B cell (primary cell): ENCODE results near the gene MRPL1.

Source experiments
- EZH2 ChIP-seq: IDR thresholded peaks from 2 replicates; pipeline ENCODE4 v1.6.1; 2012; ENCODE audit warnings: borderline replicate concordance, low read depth, mild to moderate bottlenecking, moderate library complexity, low read length; ENCODE audit not compliant: insufficient read depth, poor library complexity, severe bottlenecking
- TF ChIP-seq, protein P1 (sequence below): fragments of 200-600 bp; IDR thresholded peaks from one replicate; pipeline ENCODE4 v1.8.0; 2022; ENCODE audit warnings: antibody characterized with exemption, mild to moderate bottlenecking

DNA sequence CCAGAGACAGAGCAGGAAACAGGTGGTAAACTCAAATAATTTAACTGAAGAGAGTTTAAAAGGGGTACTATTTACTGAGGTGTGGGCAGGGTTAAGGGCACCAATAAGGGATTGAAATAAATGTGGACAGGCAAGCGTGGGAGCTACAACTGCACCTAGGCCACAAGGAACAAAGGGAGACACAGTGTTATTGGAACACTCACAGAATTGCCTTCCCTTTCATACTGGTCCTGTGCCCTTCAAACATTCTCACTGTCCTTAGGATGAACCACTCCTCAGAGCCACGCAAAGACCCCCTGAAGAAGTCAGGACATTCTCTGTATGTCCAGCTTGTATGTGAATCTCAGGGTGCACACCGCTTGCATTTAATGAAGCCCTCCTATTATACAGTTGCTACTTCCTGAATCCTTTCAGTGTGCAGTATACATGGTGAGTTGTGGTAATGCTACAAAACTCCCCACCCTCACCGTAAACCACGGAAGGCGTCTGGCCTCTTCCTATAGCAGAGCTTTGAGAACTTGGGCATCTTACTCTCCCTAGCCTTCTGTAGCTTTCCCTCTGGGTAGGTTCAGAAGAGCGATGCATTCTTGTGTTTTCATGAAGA is 9.6 kb upstream of the MRPL1 start:
- TF ChIP-seq, protein P1, sequence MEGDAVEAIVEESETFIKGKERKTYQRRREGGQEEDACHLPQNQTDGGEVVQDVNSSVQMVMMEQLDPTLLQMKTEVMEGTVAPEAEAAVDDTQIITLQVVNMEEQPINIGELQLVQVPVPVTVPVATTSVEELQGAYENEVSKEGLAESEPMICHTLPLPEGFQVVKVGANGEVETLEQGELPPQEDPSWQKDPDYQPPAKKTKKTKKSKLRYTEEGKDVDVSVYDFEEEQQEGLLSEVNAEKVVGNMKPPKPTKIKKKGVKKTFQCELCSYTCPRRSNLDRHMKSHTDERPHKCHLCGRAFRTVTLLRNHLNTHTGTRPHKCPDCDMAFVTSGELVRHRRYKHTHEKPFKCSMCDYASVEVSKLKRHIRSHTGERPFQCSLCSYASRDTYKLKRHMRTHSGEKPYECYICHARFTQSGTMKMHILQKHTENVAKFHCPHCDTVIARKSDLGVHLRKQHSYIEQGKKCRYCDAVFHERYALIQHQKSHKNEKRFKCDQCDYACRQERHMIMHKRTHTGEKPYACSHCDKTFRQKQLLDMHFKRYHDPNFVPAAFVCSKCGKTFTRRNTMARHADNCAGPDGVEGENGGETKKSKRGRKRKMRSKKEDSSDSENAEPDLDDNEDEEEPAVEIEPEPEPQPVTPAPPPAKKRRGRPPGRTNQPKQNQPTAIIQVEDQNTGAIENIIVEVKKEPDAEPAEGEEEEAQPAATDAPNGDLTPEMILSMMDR, result no peak
- TF ChIP-seq EZH2, result no peak
